HG03342 (cell line): ENCODE data around the gene ANXA2.
A peak's percentile ranks its signal among the peaks of the same experiment; 100 is the strongest.
"Not testable (repeated sequence)": the region's sequence is repeated elsewhere in the genome, so short reads cannot be mapped to it uniquely, and the experiment has no call there.

Experiments used
- ATAC-seq: cut with Tn5 transposase; IDR thresholded peaks from one replicate; pipeline ENCODE4 v1.9.1; 2021; ENCODE audit warnings: mild to moderate bottlenecking, moderate library complexity; ENCODE audit not compliant: unreplicated experiment

The ANXA2 gene

DNA sequence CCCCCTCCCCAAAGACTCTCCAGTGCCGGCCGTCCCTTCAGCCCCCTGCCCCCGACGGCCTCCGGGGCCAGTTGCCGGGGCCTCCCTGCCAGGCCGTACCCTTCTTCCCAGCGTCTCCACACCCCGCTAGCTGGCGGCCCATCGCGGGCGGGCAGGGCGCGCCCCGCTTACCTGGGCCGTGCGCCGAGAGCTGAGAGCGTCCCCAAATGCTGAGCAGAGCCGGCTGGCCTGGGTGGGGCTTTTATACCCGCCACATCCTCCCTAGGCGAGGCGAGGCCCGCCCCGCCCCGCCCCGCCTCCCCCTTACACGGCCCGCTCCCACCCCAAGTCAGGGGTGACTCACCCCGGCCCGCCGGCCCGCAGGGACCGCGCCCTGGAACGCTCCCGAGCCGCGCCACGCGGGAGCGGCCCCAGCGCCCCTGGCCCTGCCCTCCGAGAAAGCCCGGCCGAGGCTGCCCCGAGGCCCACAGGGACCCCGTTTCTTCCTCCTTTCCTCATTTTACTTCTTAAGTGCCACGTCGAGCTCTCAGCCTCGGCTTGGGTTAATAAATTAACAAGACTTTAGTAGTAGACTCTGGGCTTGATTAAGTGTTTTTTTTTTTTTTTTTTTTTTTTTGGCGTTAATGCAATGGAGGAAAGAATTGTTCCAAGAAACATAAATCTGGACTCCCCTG, at the start of gene ANXA2:
ANXA2 (minus strand) TSS at position 215 of the 674 bp plus-strand sequence. CDS start 11,911 bp downstream, outside the sequence.
- peak; percentile 66 for ATAC-seq

- ATAC-seq: no peak
Measured at GRCh38 chr15:60444289-60444912, 46.6 kb upstream of the ANXA2 start.

DNA sequence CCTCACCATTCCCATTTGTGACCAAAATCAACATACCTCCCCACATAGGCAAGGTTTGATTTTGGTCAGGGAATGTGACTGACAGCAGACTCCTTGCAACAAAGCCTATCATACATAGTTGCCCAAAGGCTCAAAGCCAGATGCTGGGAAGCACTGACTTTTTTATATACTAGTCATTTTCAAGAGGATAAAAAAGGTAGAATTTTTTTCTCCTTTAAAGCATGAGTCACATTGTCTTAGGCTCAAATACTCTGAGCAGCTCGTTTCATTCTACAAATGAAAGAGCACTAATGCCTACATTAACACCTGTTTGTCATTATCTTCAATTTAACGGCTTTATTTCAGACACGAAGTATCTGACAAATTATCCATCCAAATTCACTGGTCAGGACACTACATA, 45.0 kb upstream of the ANXA2 start:
- ATAC-seq: no peak

- no peak for ATAC-seq
Measured at GRCh38 chr15:60442031-60442650, 44.4 kb upstream of the ANXA2 start.

DNA sequence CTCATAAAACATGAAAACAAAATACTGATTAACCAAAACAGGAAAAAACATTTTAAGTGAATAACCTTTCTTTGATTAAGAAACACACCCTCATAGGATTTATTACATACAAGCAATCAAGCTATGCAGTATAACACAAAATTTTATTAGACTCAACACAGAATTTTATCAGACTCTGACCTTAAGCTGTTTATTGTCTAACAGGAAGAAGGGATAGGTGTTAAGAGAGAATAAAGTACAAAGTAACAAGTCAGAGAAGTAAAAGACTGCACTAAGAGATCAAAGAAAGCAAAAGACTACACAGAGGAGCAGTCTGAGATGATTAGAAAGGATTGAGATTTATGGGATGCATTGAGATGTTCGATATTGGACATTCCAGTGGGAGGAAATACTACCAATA, 43.5 kb upstream of the ANXA2 start:
- ATAC-seq: no peak

DNA sequence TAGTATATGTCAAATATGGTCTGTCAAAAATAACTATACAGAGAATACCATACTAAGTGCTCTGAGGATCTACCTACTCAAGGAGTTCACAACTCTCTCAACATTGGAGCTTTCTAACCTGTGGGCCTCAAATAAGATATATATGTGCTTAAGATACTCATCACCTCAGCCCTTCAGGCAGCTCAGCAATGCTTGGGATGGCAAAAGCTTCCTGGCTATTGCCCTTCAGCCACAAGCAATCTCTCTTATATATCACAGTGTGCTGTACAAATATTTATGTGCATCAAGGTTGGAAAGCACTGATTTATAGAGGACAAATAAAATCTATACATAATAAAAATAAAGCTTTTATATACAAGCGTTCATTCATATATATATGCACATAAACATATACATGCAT, 40.9 kb upstream of the ANXA2 start:
- no peak for ATAC-seq

DNA sequence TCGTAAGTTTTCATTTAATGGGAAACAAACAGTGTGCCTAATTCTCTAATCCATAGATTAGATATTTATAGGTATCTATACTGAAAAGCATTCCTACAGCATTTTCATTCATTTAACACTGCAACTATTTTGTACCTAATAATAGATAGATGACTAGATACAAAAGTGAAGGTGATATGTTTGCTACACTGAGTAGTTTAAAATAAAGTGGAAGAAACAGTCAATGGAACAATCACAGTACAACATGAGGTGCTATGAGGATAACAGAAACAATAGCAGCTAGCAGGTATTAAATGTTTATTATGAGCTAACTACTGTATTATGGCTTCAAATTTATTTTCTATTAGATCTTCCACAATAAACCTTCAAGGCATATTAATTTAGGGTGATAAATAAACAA, 31.1 kb upstream of the ANXA2 start:
- no peak for ATAC-seq

DNA sequence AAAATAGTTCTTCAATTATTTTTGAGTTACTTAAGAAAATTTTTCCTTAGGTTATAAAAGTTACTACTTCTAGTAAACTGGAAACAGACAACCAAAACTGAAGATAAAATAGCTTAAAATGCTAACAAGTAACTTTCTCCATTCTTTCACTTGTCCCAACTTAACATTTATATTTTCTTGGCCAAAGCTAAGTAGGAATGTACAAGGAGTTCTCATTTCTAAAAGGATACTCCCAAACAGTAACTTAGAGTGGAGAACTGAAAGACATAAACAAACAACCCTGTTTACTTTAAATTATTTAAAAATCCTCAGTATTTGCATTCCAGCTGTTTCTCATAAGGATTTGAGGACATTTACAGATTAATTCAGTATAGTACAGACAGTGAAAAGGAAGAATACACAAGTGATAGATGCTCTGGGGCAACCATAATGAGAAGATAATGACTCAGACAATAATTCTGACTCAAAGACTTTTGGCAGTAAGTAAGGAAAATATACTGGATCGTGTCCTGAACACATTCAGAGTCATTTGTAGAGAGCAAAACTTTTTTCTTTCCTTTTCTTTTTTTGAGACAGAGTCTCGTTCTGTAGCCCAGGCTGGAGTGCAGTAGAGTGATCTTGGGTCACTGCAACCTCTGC, 29.2 kb upstream of the ANXA2 start:
- ATAC-seq: no peak

DNA sequence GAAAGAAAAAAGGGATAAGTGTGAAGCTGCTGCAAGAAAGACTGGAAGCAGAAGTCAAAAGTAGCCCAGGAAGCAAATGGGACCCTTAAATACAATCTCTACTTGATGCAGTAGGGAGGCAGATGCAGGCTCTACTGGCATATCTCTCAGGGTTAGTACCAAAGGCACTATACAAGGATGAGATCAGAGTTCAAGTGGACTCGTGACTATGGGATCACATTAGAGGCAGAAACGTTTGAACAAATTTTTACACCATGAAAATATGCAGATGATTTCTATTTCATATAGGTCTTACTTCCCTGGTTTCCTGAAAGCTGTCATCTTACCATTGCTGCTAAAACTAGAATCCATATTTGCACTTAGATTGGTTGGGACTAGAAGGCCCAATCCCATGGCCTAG, 27.7 kb upstream of the ANXA2 start:
- ATAC-seq: no peak

DNA sequence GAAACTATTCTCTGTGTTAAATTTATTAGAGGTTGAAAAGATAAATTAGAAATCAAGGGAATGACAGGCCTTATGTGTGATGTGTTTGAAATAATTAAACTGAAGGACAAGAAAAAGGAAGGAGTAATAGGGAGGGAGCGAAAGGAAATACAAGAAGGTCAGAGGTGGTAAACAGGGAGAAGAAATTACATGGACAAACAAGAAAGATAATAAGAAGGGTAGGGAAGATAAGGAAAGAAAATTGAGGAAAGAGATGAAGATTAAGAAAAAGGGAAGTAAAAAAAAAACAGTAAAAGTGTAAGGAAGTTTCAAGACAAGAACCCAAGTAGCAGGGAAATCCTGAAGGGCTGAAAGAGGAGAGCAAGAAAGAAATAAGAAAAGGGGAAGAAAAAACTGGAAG, 26.2 kb upstream of the ANXA2 start:
- ATAC-seq: no peak

DNA sequence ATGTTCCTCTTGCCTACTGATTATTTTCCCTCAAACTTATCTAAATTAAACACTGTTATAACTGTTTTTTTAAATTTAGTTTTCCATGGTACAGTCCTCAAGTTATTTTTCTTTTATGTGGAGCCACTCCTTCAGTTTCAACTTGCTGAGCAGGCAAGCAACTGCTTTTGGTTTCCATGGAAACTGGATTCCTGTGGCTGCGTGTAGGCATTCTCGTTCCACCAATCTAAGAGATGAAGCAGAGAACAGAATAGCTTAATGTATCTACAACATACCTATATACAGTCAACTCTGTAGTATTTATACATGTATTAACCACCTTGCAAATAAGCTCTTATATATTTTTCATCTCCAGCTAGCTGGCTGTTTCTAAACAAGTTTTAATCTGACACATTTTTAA, 25.8 kb upstream of the ANXA2 start:
- ATAC-seq: no peak

DNA sequence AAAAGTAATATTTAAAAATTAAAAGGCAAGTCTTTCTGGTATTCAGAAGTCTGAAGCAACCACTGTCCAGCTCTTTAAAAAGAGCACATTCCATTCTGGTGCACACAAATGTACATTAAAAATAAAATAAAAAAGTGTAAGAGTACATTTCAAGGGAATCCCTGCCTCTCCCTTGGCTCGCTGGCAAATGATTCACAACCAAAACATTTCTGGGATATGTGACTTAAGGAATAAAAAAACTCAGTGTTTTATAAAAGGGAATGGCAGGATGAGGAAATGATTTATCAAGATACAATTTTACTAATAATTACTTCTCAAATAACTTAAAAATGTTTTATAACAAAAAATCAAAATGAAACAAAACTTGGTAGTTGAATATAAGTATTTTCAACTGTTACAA, 23.8 kb upstream of the ANXA2 start:
- ATAC-seq: no peak

GRCh38 chr15:60420203-60420716, 22.5 kb upstream of the ANXA2 start:
- no peak for ATAC-seq

DNA sequence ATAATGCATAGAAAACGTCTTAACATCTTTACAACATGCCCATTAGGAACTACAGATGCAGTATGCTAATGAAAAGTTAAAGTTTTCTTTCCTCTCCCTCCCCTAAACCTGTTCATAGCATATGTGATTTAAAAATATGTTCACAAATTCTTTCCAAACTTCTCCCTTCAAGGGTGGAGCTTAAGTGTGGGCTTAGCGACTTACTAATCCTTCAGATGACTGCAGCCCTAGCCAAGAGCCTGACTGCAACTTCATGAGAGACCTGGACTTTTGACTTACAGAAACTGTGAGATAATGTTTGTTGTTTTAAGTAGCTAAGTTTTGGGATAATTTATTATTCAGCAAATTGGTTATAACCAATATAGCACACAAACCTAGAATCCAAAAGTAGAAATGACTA, 22.0 kb upstream of the ANXA2 start:
- no peak for ATAC-seq

DNA sequence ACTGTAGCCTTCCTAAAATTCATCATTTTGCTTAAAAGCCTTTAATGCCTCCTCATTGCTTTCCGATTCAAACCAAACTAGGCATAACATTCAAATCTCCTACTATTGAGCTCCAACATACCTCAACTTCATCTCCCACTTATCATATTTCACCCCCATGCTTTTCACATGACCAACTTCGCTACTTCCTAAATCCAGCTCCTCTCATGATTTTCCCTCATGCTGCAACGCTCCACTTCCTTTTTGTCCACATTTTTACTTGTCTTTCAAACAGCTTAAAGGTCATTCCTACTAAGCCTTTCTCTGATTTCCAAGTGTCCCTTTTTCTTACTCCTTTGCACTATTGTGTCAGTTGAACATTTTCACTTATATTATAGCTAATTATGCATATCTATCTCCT, 20.3 kb upstream of the ANXA2 start:
- no peak for ATAC-seq

GRCh38 chr15:60417112-60417511, 19.3 kb upstream of the ANXA2 start:
- ATAC-seq: no peak

- no peak for ATAC-seq
Measured at GRCh38 chr15:60416484-60416883, 18.7 kb upstream of the ANXA2 start.

DNA sequence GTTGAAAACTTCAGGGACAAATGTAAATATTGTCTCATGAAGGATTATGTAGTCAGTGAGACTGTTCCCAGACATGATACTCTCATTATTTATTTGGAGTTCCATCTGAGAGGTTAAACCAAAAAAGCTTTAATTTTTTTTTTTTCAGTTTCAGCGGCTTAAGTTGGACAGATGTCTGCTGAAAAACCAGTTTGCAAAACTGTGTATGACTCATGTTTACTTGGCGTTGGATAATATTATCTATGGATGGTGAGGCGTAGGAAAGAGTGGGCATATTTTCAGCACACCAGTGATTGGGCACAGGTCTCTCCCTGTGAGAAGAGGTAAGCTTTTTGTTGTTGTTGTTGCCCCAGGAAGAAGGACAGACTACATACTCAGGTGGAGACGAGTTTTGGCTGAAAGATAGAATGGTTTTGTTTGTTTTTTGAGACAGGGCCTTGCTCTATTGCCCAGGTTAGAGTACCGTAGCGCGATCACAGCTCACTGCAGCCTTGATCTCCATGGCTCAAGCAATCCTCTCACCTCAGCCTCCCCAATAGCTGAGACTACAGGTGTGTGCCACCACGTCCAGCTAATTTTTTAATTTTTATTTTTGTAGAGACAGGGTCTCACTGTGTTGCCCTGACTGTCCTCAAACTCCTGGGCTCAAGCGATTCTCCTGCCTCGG, 16.4 kb upstream of the ANXA2 start:
- ATAC-seq: no peak

- no peak for ATAC-seq
Measured at GRCh38 chr15:60413231-60413824, 15.5 kb upstream of the ANXA2 start.

GRCh38 chr15:60412807-60413206, 15.0 kb upstream of the ANXA2 start:
- not testable (repeated sequence) for ATAC-seq
